CD4-positive, alpha-beta memory T cell (primary cell): ENCODE data around the gene MAP2K1. TPM values are rescaled to one million over a fixed set of nuclear protein-coding genes. Genes with fewer than 3 reads are reported as not detected.
A peak's percentile ranks its signal among the peaks of the same experiment; 100 is the strongest.

Source experiments
- CTCF ChIA-PET: fragments of 350-600 bp; sonication (Branson Sonifier 250); formaldehyde crosslinking; loops from one replicate; lab custom pipeline; 2021; ENCODE audit warnings: inconsistent platforms; ENCODE audit not compliant: partially characterized antibody; lab: Charles Lee
- POLR2A ChIA-PET: fragments of 350-600 bp; sonication (Branson Sonifier 250); formaldehyde crosslinking; loops from one replicate; lab custom pipeline; 2021; ENCODE audit not compliant: partially characterized antibody; lab: Charles Lee
- DNase-seq, 5 donors: peaks; one replicate each; pipeline versions ENCODE4 v3.0.0 to v3.0.0-alpha.2; 2020 to 2022; ENCODE audit warnings: mixed read lengths in 1 of 5
- H3K27ac ChIP-seq: one replicate; pipeline ENCODE4 v1.7.0; 2013; ENCODE audit warnings: low read depth, low read length
- H3K27me3 ChIP-seq: 2 replicates; pipeline ENCODE4 v1.7.0; 2013; ENCODE audit warnings: mild to moderate bottlenecking, low read length, moderate library complexity; ENCODE audit not compliant: insufficient read depth
- H3K36me3 ChIP-seq: 2 replicates; pipeline ENCODE4 v1.7.0; 2013; ENCODE audit warnings: mild to moderate bottlenecking, low read length, moderate library complexity; ENCODE audit not compliant: insufficient read depth
- H3K4me1 ChIP-seq: 2 replicates; pipeline ENCODE4 v1.7.0; 2013; ENCODE audit warnings: mild to moderate bottlenecking, low read length, moderate library complexity; ENCODE audit not compliant: insufficient read depth
- H3K4me3 ChIP-seq, 2 donors: one replicate each; pipeline ENCODE4 v1.7.0; 2013; ENCODE audit warnings: low read length in 2 of 2, mild to moderate bottlenecking in 1 of 2
- H3K9me3 ChIP-seq, 2 donors: one replicate each; pipeline ENCODE4 v1.7.0; 2013; ENCODE audit warnings: low read length in 2 of 2, control low read depth in 1 of 2; ENCODE audit not compliant: control insufficient read depth in 1 of 2
- H3K27ac Mint-ChIP-seq, 7 donors: one replicate each; pipeline ENCODE4 v1.8.0; 2020 to 2021; ENCODE audit warnings: mixed read lengths in 7 of 7, mild to moderate bottlenecking in 6 of 7, inconsistent platforms in 3 of 7, moderate library complexity in 3 of 7
- H3K27me3 Mint-ChIP-seq, 2 donors: one replicate each; pipeline ENCODE4 v1.8.0; 2020 to 2021; ENCODE audit warnings: mixed read lengths in 2 of 2
- H3K36me3 Mint-ChIP-seq, 2 donors: one replicate each; pipeline ENCODE4 v1.8.0; 2020 to 2021; ENCODE audit warnings: mixed read lengths in 2 of 2, inconsistent platforms in 1 of 2, mild to moderate bottlenecking in 1 of 2
- H3K4me1 Mint-ChIP-seq, 4 donors: one replicate each; pipeline ENCODE4 v1.8.0; 2020 to 2021; ENCODE audit warnings: mixed read lengths in 4 of 4, mild to moderate bottlenecking in 1 of 4
- H3K4me3 Mint-ChIP-seq, 8 donors: one replicate each; pipeline ENCODE4 v1.8.0; 2020 to 2021; ENCODE audit warnings: mixed read lengths in 8 of 8, mild to moderate bottlenecking in 7 of 8, moderate library complexity in 6 of 8, inconsistent platforms in 3 of 8
- H3K9me3 Mint-ChIP-seq, 8 donors: one replicate each; pipeline ENCODE4 v1.8.0; 2020 to 2021; ENCODE audit warnings: mixed read lengths in 8 of 8, mild to moderate bottlenecking in 5 of 8, inconsistent platforms in 3 of 8, moderate library complexity in 1 of 8
- intact Hi-C: fragments of 100-400 bp; cut with micrococcal nuclease; formaldehyde crosslinking; loops from one replicate; pipeline ENCODE4 v1.15.1; 2023
- microRNA-seq: library from miRNA; unstranded; fragments of <30 nt; microRNA quantifications from one replicate; pipeline ENCODE4 v1.2.0, GENCODE V29; 2021; ENCODE audit warnings: borderline replicate concordance, borderline number of aligned reads, borderline microRNAs expressed, mixed read lengths
- polyA plus RNA-seq, 2 donors: library from polyadenylated mRNA; unstranded; fragments of 300-500 nt; fragmentation: Illumina TruSeq; gene quantifications; one replicate each; pipeline ENCODE4 v1.2.3, GENCODE V29; 2021
- total RNA-seq, 2 experiments: library from RNA; stranded (reverse); gene quantifications; one replicate each; pipeline ENCODE4 v1.2.3, GENCODE V29; 2021

The MAP2K1 gene
- total and polyA plus RNA-seq, 4 experiments from 2014 or later: 44.9 to 71.2 (median 54.5) TPM

- Mint-ChIP-seq H3K4me3 (no peak overlapping the region), H3K4me1 (peaks cover 0 to 2% (median under 1%) of the 10 kb centered on the region in 4 donors), H3K27ac (no peak overlapping the region), H3K36me3 (peaks cover 21 to 46% of the 10 kb centered on the region in 2 donors), H3K27me3 (no peaks in the 10 kb centered on the region), H3K9me3 (no peaks in the 10 kb centered on the region)
- DNase-seq: no peak
- Histone ChIP-seq H3K27ac (no peak overlapping the region), H3K4me1 (no peaks in the 10 kb centered on the region), H3K9me3 (no peaks in the 10 kb centered on the region), H3K36me3 (peaks cover 5% of the 10 kb centered on the region), H3K27me3 (no peaks in the 10 kb centered on the region), H3K4me3 (no peak overlapping the region)
- CTCF ChIA-PET: no interaction called here
- POLR2A ChIA-PET: no interaction called here
- intact Hi-C loops: no loop called here
Observed at GRCh38 chr15:66523926-66524325, 137.2 kb downstream of the MAP2K1 start.

- no peaks in the 10 kb centered on the region for H3K27me3 Mint-ChIP-seq
- POLR2A ChIA-PET: no interaction called here
- CTCF ChIA-PET: no interaction called here
Observed at GRCh38 chr15:66524838-66525237, 138.1 kb downstream of the MAP2K1 start.

GRCh38 chr15:66535056-66535455 lies 148.3 kb downstream of the MAP2K1 start:
- Histone ChIP-seq H3K27me3 (no peaks in the 10 kb centered on the region), H3K4me3 (no peak overlapping the region), H3K4me1 (no peaks in the 10 kb centered on the region), H3K9me3 (no peaks in the 10 kb centered on the region), H3K36me3 (peaks cover 3% of the 10 kb centered on the region), H3K27ac (no peak overlapping the region)
- intact Hi-C loops: no loop called here
- Mint-ChIP-seq H3K9me3 (no peaks in the 10 kb centered on the region), H3K4me1 (no peaks in the 10 kb centered on the region), H3K27me3 (no peaks in the 10 kb centered on the region), H3K36me3 (peaks cover 32 to 37% of the 10 kb centered on the region in 2 donors), H3K27ac (no peak overlapping the region), H3K4me3 (no peak overlapping the region)
- DNase-seq: no peak
- CTCF ChIA-PET: no interaction called here
- POLR2A ChIA-PET: no interaction called here

More at GRCh38 chr15:66524838-66525237, 138.1 kb downstream of the MAP2K1 start:
- H3K9me3 Mint-ChIP-seq: no peaks in the 10 kb centered on the region
- H3K4me1 ChIP-seq: no peaks in the 10 kb centered on the region
- intact Hi-C loops: no loop called here
- no peaks in the 10 kb centered on the region for H3K9me3 ChIP-seq
- H3K36me3 Mint-ChIP-seq: peaks cover 26 to 51% of the 10 kb centered on the region in 2 donors
- H3K4me1 Mint-ChIP-seq: peaks cover 0 to 2% (median under 1%) of the 10 kb centered on the region in 4 donors
- H3K27ac Mint-ChIP-seq: peak overlapping the region in 2 of 7 donors; percentile 36 to 43
- no peak overlapping the region for H3K4me3 ChIP-seq
- H3K27me3 ChIP-seq: no peaks in the 10 kb centered on the region
- no peak for DNase-seq
- H3K36me3 ChIP-seq: peaks cover 5% of the 10 kb centered on the region
- H3K27ac ChIP-seq: no peak overlapping the region
- no peak overlapping the region for H3K4me3 Mint-ChIP-seq

Small RNA genes lying within 50 kb of the gene (microRNA-seq; reads per million reads assigned to microRNA genes)
- gene MIR4512: not detected

Other genes starting within 250 kb of the MAP2K1 start
- not detected for gene MEGF11, start 133.2 kb upstream of the MAP2K1 start, total RNA-seq
- gene MEGF11, start 133.2 kb upstream of the MAP2K1 start, polyA plus RNA-seq: under 1 TPM in 1 of 2 donors, not detected in 1; 0.69 TPM
- 10 to 100 TPM; 36.8 to 40.3 TPM for gene DIS3L, start 93.3 kb upstream of the MAP2K1 start, total RNA-seq
- 10 to 100 TPM; 32.4 to 35.6 TPM for gene DIS3L, start 93.3 kb upstream of the MAP2K1 start, polyA plus RNA-seq
- 1 to 10 TPM; 5.9 to 9.0 TPM for gene TIPIN, start 30.2 kb upstream of the MAP2K1 start, total RNA-seq
- gene TIPIN, start 30.2 kb upstream of the MAP2K1 start, polyA plus RNA-seq: 1 to 10 TPM; 5.0 to 6.9 TPM
- 10 to 100 TPM; 32.5 to 36.6 TPM for gene SNAPC5, start 110.8 kb downstream of the MAP2K1 start, total RNA-seq
- gene SNAPC5, start 110.8 kb downstream of the MAP2K1 start, polyA plus RNA-seq: 10 to 100 TPM; 58.2 to 76.1 TPM
- 1,000 to 10,000 TPM; 3,820 to 4,004 TPM for gene RPL4, start 117.9 kb downstream of the MAP2K1 start, total RNA-seq
- 1,000 to 10,000 TPM; 1,070 to 1,459 TPM for gene RPL4, start 117.9 kb downstream of the MAP2K1 start, polyA plus RNA-seq
- gene ZWILCH, start 118.4 kb downstream of the MAP2K1 start, total RNA-seq: 1 to 10 TPM; 5.1 to 6.5 TPM
- gene ZWILCH, start 118.4 kb downstream of the MAP2K1 start, polyA plus RNA-seq: 1 to 10 TPM; 6.2 to 7.2 TPM
- not detected for gene LCTL, start 179.1 kb downstream of the MAP2K1 start, total RNA-seq
- not detected for gene LCTL, start 179.1 kb downstream of the MAP2K1 start, polyA plus RNA-seq